VCaP (cell line): ENCODE results near the gene POLR1A.
A peak's percentile ranks its signal among the peaks of the same experiment; 100 is the strongest.

Source experiments
- H3K27ac ChIP-seq: fragments of 450-650 bp; 2 replicates; pipeline ENCODE4 v1.5.1; 2017
- CTCF ChIP-seq: fragments of 450-650 bp; conservative IDR thresholded peaks from 2 replicates; pipeline ENCODE4 v1.5.1; 2017; ENCODE audit warnings: mild to moderate bottlenecking, moderate library complexity

The POLR1A gene

GRCh38 chr2:86025229-86025820 lies 80.4 kb downstream of the POLR1A start:
- H3K27ac ChIP-seq = no peak overlapping the region
- peak; percentile 51 for TF ChIP-seq CTCF

GRCh38 chr2:86023366-86023712 lies 82.3 kb downstream of the POLR1A start:
- H3K27ac ChIP-seq = no peak overlapping the region

GRCh38 chr2:86022661-86023365 lies 82.9 kb downstream of the POLR1A start:
- no peak overlapping the region for H3K27ac ChIP-seq

More at GRCh38 chr2:86023366-86023712, 82.3 kb downstream of the POLR1A start:
- TF ChIP-seq CTCF = no peak

GRCh38 chr2:86021396-86022378 lies 84.0 kb downstream of the POLR1A start:
- no peak overlapping the region for H3K27ac ChIP-seq
- no peak for TF ChIP-seq CTCF

More at GRCh38 chr2:86022661-86023365, 82.9 kb downstream of the POLR1A start:
- no peak for TF ChIP-seq CTCF

- H3K27ac ChIP-seq = no peak overlapping the region
Observed at GRCh38 chr2:86020984-86021383, 84.7 kb downstream of the POLR1A start.

GRCh38 chr2:86019121-86019520 lies 86.6 kb downstream of the POLR1A start:
- no peak overlapping the region for H3K27ac ChIP-seq

More at GRCh38 chr2:86020984-86021383, 84.7 kb downstream of the POLR1A start:
- TF ChIP-seq CTCF = no peak

More at GRCh38 chr2:86019121-86019520, 86.6 kb downstream of the POLR1A start:
- no peak for TF ChIP-seq CTCF
